Measurements from ENCODE around the gene IPMK. TPM values are rescaled to one million over a fixed set of nuclear protein-coding genes. Genes with fewer than 3 reads are reported as not detected.

Gene IPMK
- total and polyA plus RNA-seq, 2 donors (not counting 3 experiments of a cell fraction or from before 2014, with no cell fraction given), result 1.4 to 8.1 TPM

- POLR2A ChIA-PET, result no interaction called here
Measured at GRCh38 chr10:58300676-58301075, 33.0 kb upstream of the IPMK start.

GRCh38 chr10:58299580-58299979 lies 31.9 kb upstream of the IPMK start:
- no peaks in the 10 kb centered on the region for H3K36me3 ChIP-seq (ENCODE audit: control insufficient read depth in 2 of 2, extremely low read depth in 1 of 2, insufficient read depth in 2 of 2, low read length in 2 of 2)
- FAIRE-seq, result peak; percentile 71
- H3K9me3 ChIP-seq (replicated peaks; ENCODE audit: control insufficient read depth, insufficient read depth, low read length), result no peaks in the 10 kb centered on the region
- dilution Hi-C loops (cut with MboI; ENCODE audit: extremely low pct_ligation_motif_present, low sequenced_read_pairs), result no loop called here
- CTCF ChIA-PET, result interaction anchor here (0.6 to 4.0 kb wide), 19 partner anchors 8 to 342 kb away, joined by 3 to 40 read pairs (median 3); partner anchors contain the start of genes TFAM and UBE2D1
- no peak overlapping the region for H3K27ac ChIP-seq (ENCODE audit: insufficient read depth, low read depth, low read length)
- no peak overlapping the region for H3K9ac ChIP-seq (replicated peaks; ENCODE audit: extremely low read depth, insufficient read depth, low read length)
- H3K4me1 ChIP-seq (ENCODE audit: control insufficient read depth, extremely low read depth, insufficient read depth, low read length), result no peaks in the 10 kb centered on the region
- intact Hi-C loops (cut with micrococcal nuclease), result loop anchor here (1.0 to 2.0 kb wide), 2 partner anchors 86 to 93 kb away; partner anchors contain the start of gene TFAM
- H4K20me1 ChIP-seq (replicated peaks; ENCODE audit: control insufficient read depth, extremely low read depth, insufficient read depth, low read length), result no peaks in the 10 kb centered on the region
- no peaks in the 10 kb centered on the region for H3K9me1 ChIP-seq (replicated peaks; ENCODE audit: control insufficient read depth, extremely low read depth, insufficient read depth, low read length)
- TF ChIP-seq POLR2A (IDR thresholded peaks at IDR 0.05; ENCODE audit: low read depth, low read length), result no peak
- TF ChIP-seq MAX (IDR thresholded peaks at IDR 0.05; ENCODE audit: insufficient read depth, insufficient read length), result no peak
- peak; percentile 66 to 75 for TF ChIP-seq CTCF (IDR thresholded peaks at IDR 0.05; ENCODE audit: extremely low read depth in 1 of 2, insufficient read depth in 1 of 2, low read depth in 1 of 2, low read length in 2 of 2)
- no peak for TF ChIP-seq POLR2AphosphoS5 (IDR thresholded peaks at IDR 0.05; ENCODE audit: insufficient read depth, low read depth, low read length)
- H3K4me2 ChIP-seq (ENCODE audit: insufficient read depth, low read length), result no peak overlapping the region
- POLR2A ChIA-PET, result no interaction called here
- H2AFZ ChIP-seq (ENCODE audit: low read depth, low read length), result no peak overlapping the region
- no TSS peak for BruUV-seq (replicated peaks)
- peak; percentile 59 for DNase-seq (ENCODE audit: low read depth, low spot score)
- no peaks in the 10 kb centered on the region for H3K79me2 ChIP-seq (ENCODE audit: control insufficient read depth, insufficient read depth, low read length)
- peaks cover 4 to 9% of the 10 kb centered on the region in 2 experiments for H3K27me3 ChIP-seq (ENCODE audit: control insufficient read depth in 2 of 2, insufficient read depth in 2 of 2, low read length in 2 of 2)
- H3K4me3 ChIP-seq (replicated peaks in 1 of 3; ENCODE audit: insufficient read depth in 1 of 3, low read depth in 1 of 3, low read length in 3 of 3), result no peak overlapping the region

More at GRCh38 chr10:58300676-58301075, 33.0 kb upstream of the IPMK start:
- FAIRE-seq, result no peak
- Histone ChIP-seq H3K27ac (ENCODE audit: insufficient read depth, low read depth, low read length) (no peak overlapping the region), H3K36me3 (ENCODE audit: control insufficient read depth in 2 of 2, extremely low read depth in 1 of 2, insufficient read depth in 2 of 2, low read length in 2 of 2) (no peaks in the 10 kb centered on the region), H3K79me2 (ENCODE audit: control insufficient read depth, insufficient read depth, low read length) (no peaks in the 10 kb centered on the region), H3K9me3 (replicated peaks; ENCODE audit: control insufficient read depth, insufficient read depth, low read length) (no peaks in the 10 kb centered on the region), H4K20me1 (replicated peaks; ENCODE audit: control insufficient read depth, extremely low read depth, insufficient read depth, low read length) (no peaks in the 10 kb centered on the region), H3K4me2 (ENCODE audit: insufficient read depth, low read length) (no peak overlapping the region), H3K27me3 (ENCODE audit: control insufficient read depth in 2 of 2, insufficient read depth in 2 of 2, low read length in 2 of 2) (peaks cover 5 to 9% of the 10 kb centered on the region in 2 experiments), H2AFZ (ENCODE audit: low read depth, low read length) (no peak overlapping the region), H3K9ac (replicated peaks; ENCODE audit: extremely low read depth, insufficient read depth, low read length) (no peak overlapping the region), H3K4me3 (replicated peaks in 1 of 3; ENCODE audit: insufficient read depth in 1 of 3, low read depth in 1 of 3, low read length in 3 of 3) (no peak overlapping the region), H3K9me1 (replicated peaks; ENCODE audit: control insufficient read depth, extremely low read depth, insufficient read depth, low read length) (no peaks in the 10 kb centered on the region), H3K4me1 (ENCODE audit: control insufficient read depth, extremely low read depth, insufficient read depth, low read length) (no peaks in the 10 kb centered on the region)
- no TSS peak for BruUV-seq (replicated peaks)
- peak; percentile 10 for DNase-seq (ENCODE audit: low read depth, low spot score)
- dilution Hi-C loops (cut with MboI; ENCODE audit: extremely low pct_ligation_motif_present, low sequenced_read_pairs) (no loop called here), intact Hi-C loops (cut with micrococcal nuclease) (loop anchor here (5.0 to 10.0 kb wide), 2 partner anchors 214 to 342 kb away; partner anchors contain the start of gene BICC1)
- CTCF ChIA-PET, result interaction anchor here (1.0 to 4.0 kb wide), 13 partner anchors 7 to 341 kb away, joined by 3 to 40 read pairs (median 4); partner anchors contain the start of genes TFAM and UBE2D1
- TF ChIP-seq POLR2A (IDR thresholded peaks at IDR 0.05; ENCODE audit: low read depth, low read length), result no peak

All from endothelial cell of umbilical vein (primary cell).